Measurements from ENCODE around the gene TNFRSF1B.

Gene TNFRSF1B

GRCh38 chr1:12158357-12159092 lies 8.3 kb upstream of the TNFRSF1B start:
- no peak for DNase-seq

- no peak for DNase-seq
These were observed 7.0 kb upstream of the TNFRSF1B start for GRCh38 chr1:12159816-12160215.

GRCh38 chr1:12161324-12161661 lies 5.5 kb upstream of the TNFRSF1B start:
- no peak for DNase-seq

- DNase-seq = no peak
These were observed 4.9 kb upstream of the TNFRSF1B start for GRCh38 chr1:12161662-12162458.

- no peak for DNase-seq
These were observed 4.2 kb upstream of the TNFRSF1B start for GRCh38 chr1:12162459-12163137.

GRCh38 chr1:12163210-12163609 lies 3.6 kb upstream of the TNFRSF1B start:
- DNase-seq = no peak

GRCh38 chr1:12164210-12164609 lies 2.6 kb upstream of the TNFRSF1B start:
- no peak for DNase-seq

GRCh38 chr1:12165342-12165741 lies 1.4 kb upstream of the TNFRSF1B start:
- DNase-seq = no peak

- no peak for DNase-seq
These were observed 970 bp downstream of the TNFRSF1B start for GRCh38 chr1:12167493-12168429.

- DNase-seq = no peak
These were observed 1.8 kb downstream of the TNFRSF1B start for GRCh38 chr1:12168451-12169160.

- DNase-seq = no peak
These were observed 2.8 kb downstream of the TNFRSF1B start for GRCh38 chr1:12169442-12170135.

- no peak for DNase-seq
These were observed 3.5 kb downstream of the TNFRSF1B start for GRCh38 chr1:12170263-12170671.

GRCh38 chr1:12171206-12172041 lies 4.6 kb downstream of the TNFRSF1B start:
- no peak for DNase-seq

GRCh38 chr1:12172042-12172851 lies 5.5 kb downstream of the TNFRSF1B start:
- no peak for DNase-seq

GRCh38 chr1:12173041-12173509 lies 6.3 kb downstream of the TNFRSF1B start:
- DNase-seq = no peak

GRCh38 chr1:12173631-12174121 lies 6.9 kb downstream of the TNFRSF1B start:
- DNase-seq = no peak

GRCh38 chr1:12174924-12175810 lies 8.4 kb downstream of the TNFRSF1B start:
- DNase-seq = no peak
